Measurements from ENCODE around the gene PLAC1.

Gene PLAC1

GRCh38 chrX:134537179-134537955 is 120.9 kb downstream of the PLAC1 start:
- H3K4me3 ChIP-seq (ENCODE audit: low read depth, low read length): no peak overlapping the region
- TF ChIP-seq CTCF (IDR thresholded peaks at IDR 0.05; ENCODE audit: borderline replicate concordance, insufficient read depth, low read depth, low read length): no peak

GRCh38 chrX:134533952-134534351 is 124.3 kb downstream of the PLAC1 start:
- H3K4me3 ChIP-seq (ENCODE audit: low read depth, low read length): no peak overlapping the region
- TF ChIP-seq CTCF (IDR thresholded peaks at IDR 0.05; ENCODE audit: borderline replicate concordance, insufficient read depth, low read depth, low read length): no peak

GRCh38 chrX:134533352-134533751 is 124.9 kb downstream of the PLAC1 start:
- H3K4me3 ChIP-seq (ENCODE audit: low read depth, low read length): no peak overlapping the region
- no peak for TF ChIP-seq CTCF (IDR thresholded peaks at IDR 0.05; ENCODE audit: borderline replicate concordance, insufficient read depth, low read depth, low read length)

- no peak overlapping the region for H3K4me3 ChIP-seq (ENCODE audit: low read depth, low read length)
- no peak for TF ChIP-seq CTCF (IDR thresholded peaks at IDR 0.05; ENCODE audit: borderline replicate concordance, insufficient read depth, low read depth, low read length)
These were observed 127.4 kb downstream of the PLAC1 start for GRCh38 chrX:134530845-134531244.

GRCh38 chrX:134529481-134529880 is 128.8 kb downstream of the PLAC1 start:
- H3K4me3 ChIP-seq (ENCODE audit: low read depth, low read length): no peak overlapping the region
- TF ChIP-seq CTCF (IDR thresholded peaks at IDR 0.05; ENCODE audit: borderline replicate concordance, insufficient read depth, low read depth, low read length): no peak

- H3K4me3 ChIP-seq (ENCODE audit: low read depth, low read length): no peak overlapping the region
- no peak for TF ChIP-seq CTCF (IDR thresholded peaks at IDR 0.05; ENCODE audit: borderline replicate concordance, insufficient read depth, low read depth, low read length)
These were observed 129.3 kb downstream of the PLAC1 start for GRCh38 chrX:134528960-134529359.

- no peak overlapping the region for H3K4me3 ChIP-seq (ENCODE audit: low read depth, low read length)
- no peak for TF ChIP-seq CTCF (IDR thresholded peaks at IDR 0.05; ENCODE audit: borderline replicate concordance, insufficient read depth, low read depth, low read length)
These were observed 131.9 kb downstream of the PLAC1 start for GRCh38 chrX:134526399-134526798.

Measured in GM12875 (cell line).